ENCODE results near the gene ACCSL. TPM values are rescaled to one million over a fixed set of nuclear protein-coding genes. Genes with fewer than 3 reads are reported as not detected.

The ACCSL gene
- total RNA-seq, 2 donors from 2014 or later: not detected

DNA sequence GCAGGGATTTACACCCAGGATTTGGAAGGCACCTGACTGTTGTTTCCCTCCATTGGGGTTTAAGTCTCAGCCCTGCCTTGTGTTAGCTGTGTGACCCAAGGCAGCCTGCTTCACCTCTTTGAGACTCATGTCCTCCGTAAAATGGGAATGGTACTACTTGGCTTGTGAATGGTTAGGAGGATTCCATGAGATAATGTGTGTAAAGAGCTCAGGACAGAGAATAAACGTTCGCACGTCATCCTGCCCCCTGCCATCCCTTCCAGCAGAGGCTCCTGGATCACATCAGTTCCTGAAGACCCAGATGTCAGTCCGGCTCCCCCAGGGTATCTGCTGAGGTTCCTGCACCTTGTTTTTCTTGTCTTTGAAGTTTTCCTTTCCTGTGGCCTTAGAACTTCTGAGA is 16.8 kb upstream of the ACCSL start:
- H3K27me3 ChIP-seq: no peaks in the 10 kb centered on the region
- no peak overlapping the region for H3K4me3 ChIP-seq
- intact Hi-C loops (cut with DNase I): no loop called here
- H3K9me3 ChIP-seq: no peaks in the 10 kb centered on the region
- ATAC-seq: no peak
- H3K27ac ChIP-seq: peak overlapping the region in 1 of 4 donors; percentile 48
- TF ChIP-seq, protein P1, sequence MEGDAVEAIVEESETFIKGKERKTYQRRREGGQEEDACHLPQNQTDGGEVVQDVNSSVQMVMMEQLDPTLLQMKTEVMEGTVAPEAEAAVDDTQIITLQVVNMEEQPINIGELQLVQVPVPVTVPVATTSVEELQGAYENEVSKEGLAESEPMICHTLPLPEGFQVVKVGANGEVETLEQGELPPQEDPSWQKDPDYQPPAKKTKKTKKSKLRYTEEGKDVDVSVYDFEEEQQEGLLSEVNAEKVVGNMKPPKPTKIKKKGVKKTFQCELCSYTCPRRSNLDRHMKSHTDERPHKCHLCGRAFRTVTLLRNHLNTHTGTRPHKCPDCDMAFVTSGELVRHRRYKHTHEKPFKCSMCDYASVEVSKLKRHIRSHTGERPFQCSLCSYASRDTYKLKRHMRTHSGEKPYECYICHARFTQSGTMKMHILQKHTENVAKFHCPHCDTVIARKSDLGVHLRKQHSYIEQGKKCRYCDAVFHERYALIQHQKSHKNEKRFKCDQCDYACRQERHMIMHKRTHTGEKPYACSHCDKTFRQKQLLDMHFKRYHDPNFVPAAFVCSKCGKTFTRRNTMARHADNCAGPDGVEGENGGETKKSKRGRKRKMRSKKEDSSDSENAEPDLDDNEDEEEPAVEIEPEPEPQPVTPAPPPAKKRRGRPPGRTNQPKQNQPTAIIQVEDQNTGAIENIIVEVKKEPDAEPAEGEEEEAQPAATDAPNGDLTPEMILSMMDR (IDR thresholded peaks at IDR 0.05): no peak
- TF ChIP-seq POLR2A (IDR thresholded peaks at IDR 0.05): no peak
- 69 to 73% methylated on average over 5 of the region's 5 CpGs for WGBS, 2 donors
- H3K4me1 ChIP-seq: peaks cover 4% of the 10 kb centered on the region
- no peaks in the 10 kb centered on the region for H3K36me3 ChIP-seq (replicated peaks in 1 of 2; ENCODE audit: insufficient read depth in 1 of 2, low read depth in 2 of 2)
- no peak for DNase-seq

- no peak for TF ChIP-seq POLR2A (IDR thresholded peaks at IDR 0.05)
- TF ChIP-seq, protein P1 (IDR thresholded peaks at IDR 0.05): no peak
- no peak overlapping the region for H3K27ac ChIP-seq
- intact Hi-C loops (cut with DNase I): no loop called here
- DNase-seq: no peak
- H3K4me1 ChIP-seq: peaks cover 4% of the 10 kb centered on the region
- H3K9me3 ChIP-seq: no peaks in the 10 kb centered on the region
- H3K4me3 ChIP-seq: no peak overlapping the region
- no peaks in the 10 kb centered on the region for H3K27me3 ChIP-seq
- no peaks in the 10 kb centered on the region for H3K36me3 ChIP-seq (replicated peaks in 1 of 2; ENCODE audit: insufficient read depth in 1 of 2, low read depth in 2 of 2)
- ATAC-seq: no peak
- 83 to 94% methylated on average over 5 of the region's 5 CpGs for WGBS, 2 donors
Observed at GRCh38 chr11:44031549-44031948, 16.2 kb upstream of the ACCSL start.

DNA sequence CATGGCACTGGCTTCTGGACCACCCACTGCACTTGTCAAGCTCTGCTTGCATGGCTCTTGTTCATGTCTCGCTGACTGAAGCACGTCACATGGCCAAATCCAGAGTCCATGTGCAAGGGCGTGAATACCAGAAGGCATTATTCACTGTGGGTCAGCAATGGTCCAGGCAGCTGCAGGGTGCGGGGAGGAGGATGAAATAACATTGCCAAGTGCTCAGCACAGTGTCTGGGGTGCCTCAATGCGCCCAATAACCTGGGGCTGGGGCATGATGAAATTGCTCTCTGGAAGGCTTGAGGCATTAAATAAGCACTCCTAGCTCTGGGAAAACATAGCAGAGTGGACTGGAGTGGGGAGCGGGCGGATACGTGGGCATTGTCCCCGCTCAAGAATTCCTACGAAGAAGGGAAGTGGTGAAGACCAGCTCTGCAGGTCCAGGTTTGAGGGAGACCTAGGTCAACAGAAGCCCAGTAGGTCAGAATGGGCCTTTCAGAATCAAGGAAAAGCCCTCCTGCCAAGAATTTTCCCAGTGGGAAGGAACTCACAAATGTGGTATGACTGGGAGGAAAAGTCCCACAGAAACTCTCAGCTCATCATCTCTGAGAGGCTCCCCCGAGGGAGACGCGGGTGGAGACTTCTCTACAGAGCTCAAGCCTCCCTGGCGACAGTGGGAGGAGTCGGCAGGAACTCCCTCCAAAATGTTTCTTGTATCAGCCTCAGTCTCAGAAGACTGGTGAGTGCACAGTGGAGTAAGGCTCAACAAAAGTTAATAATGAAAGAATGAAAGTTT is 15.3 kb upstream of the ACCSL start:
- Histone ChIP-seq H3K27ac (no peak overlapping the region), H3K27me3 (no peaks in the 10 kb centered on the region), H3K4me1 (peaks cover 4% of the 10 kb centered on the region), H3K9me3 (no peaks in the 10 kb centered on the region), H3K4me3 (no peak overlapping the region), H3K36me3 (replicated peaks in 1 of 2; ENCODE audit: insufficient read depth in 1 of 2, low read depth in 2 of 2) (no peaks in the 10 kb centered on the region)
- intact Hi-C loops (cut with DNase I): no loop called here
- 79 to 84% methylated on average over 15 of the region's 15 CpGs for WGBS, 2 donors
- DNase-seq: peak in 2 of 4 donors; percentile 33 to 48
- TF ChIP-seq POLR2A (IDR thresholded peaks at IDR 0.05): no peak
- TF ChIP-seq, protein P1 (IDR thresholded peaks at IDR 0.05): no peak
- peak; percentile 41 for ATAC-seq

DNA sequence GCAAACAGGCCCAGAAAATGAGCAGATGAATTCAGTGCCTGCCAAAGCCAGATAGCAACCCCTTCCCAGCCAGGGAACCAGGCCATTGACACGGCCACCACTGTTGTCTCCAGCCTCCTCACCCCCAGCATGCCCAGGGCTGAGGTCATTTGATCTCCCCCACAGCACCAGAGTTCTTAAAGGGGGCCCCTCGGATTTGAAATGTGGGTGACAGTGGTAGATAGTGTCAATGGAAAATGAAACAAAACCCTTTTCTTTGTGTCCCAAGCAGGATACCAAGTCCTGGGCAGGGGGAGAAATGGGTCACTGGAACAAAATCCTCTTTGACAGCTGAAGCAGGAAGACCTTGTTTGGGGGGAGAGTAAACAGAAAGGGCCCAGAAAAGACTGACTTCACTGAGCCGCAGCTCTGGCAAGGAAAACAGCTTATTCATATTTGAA is 14.3 kb upstream of the ACCSL start:
- ATAC-seq: no peak
- WGBS, 2 donors: 28 to 31% methylated on average over 3 of the region's 3 CpGs
- intact Hi-C loops (cut with DNase I): no loop called here

More for the DNA sequence above, 14.3 kb upstream of the ACCSL start:
- H3K36me3 ChIP-seq (replicated peaks in 1 of 2; ENCODE audit: insufficient read depth in 1 of 2, low read depth in 2 of 2): no peaks in the 10 kb centered on the region
- H3K4me1 ChIP-seq: peaks cover 4% of the 10 kb centered on the region
- no peak overlapping the region for H3K27ac ChIP-seq
- H3K27me3 ChIP-seq: no peaks in the 10 kb centered on the region
- no peak for DNase-seq
- no peak for TF ChIP-seq POLR2A (IDR thresholded peaks at IDR 0.05)
- TF ChIP-seq, protein P1 (IDR thresholded peaks at IDR 0.05): no peak
- no peaks in the 10 kb centered on the region for H3K9me3 ChIP-seq
- H3K4me3 ChIP-seq: no peak overlapping the region

Data from body of pancreas (tissue), 4 donors.